ENCODE results near the gene ANTXRL.

- TF ChIP-seq POLR2A (IDR thresholded peaks at IDR 0.05): no peak
- no peak for TF ChIP-seq CTCF (IDR thresholded peaks at IDR 0.05)
Observed at GRCh38 chr10:46306516-46307184, 19.9 kb downstream of the ANTXRL start.

Data from tibial nerve (tissue), 3 donors.